K562 (cell line): ENCODE results near the gene CYSRT1. TPM values are rescaled to one million over a fixed set of nuclear protein-coding genes. Genes with fewer than 3 reads are reported as not detected.

Experiments used
- CBX2 ChIP-seq: fragments of 200-600 bp; sonication (generic); IDR thresholded peaks from one replicate; pipeline ENCODE4 v1.6.1; 2012; ENCODE audit warnings: mild to moderate bottlenecking, low read length, inconsistent platforms; ENCODE audit not compliant: insufficient read depth, poor library complexity, severe bottlenecking
- CHD1 ChIP-seq: fragments of 200-600 bp; sonication (generic); IDR thresholded peaks from one replicate; pipeline ENCODE4 v1.6.1; 2012; ENCODE audit warnings: mild to moderate bottlenecking, moderate library complexity, low read length, inconsistent platforms
- CREBBP ChIP-seq: IDR thresholded peaks from one replicate; pipeline ENCODE4 v1.6.1; 2012; ENCODE audit warnings: low read depth, mild to moderate bottlenecking, control low read depth, inconsistent platforms, low read length
- ETV6 ChIP-seq, 3 experiments: fragments of 150-350 bp in 1 of 3; sonication (generic) in 1 of 3; formaldehyde crosslinking in 1 of 3; IDR thresholded peaks; 2 replicates each; pipeline versions ENCODE4 v1.6.1 to v1.8.0; 2014 to 2022; ENCODE audit warnings: borderline replicate concordance in 2 of 3, low read depth in 2 of 3, antibody characterized with exemption in 1 of 3, low read length in 1 of 3, mild to moderate bottlenecking in 1 of 3, missing genetic modification reagents in 1 of 3
- GABPB1 ChIP-seq: sonication (generic); formaldehyde crosslinking; IDR thresholded peaks from 2 replicates; pipeline ENCODE4 v1.8.0; 2022; ENCODE audit warnings: mild to moderate bottlenecking, missing genetic modification reagents
- HMG20B ChIP-seq: fragments of 250-450 bp; sonication (Bioruptor Pico); IDR thresholded peaks from 2 replicates; pipeline ENCODE4 v1.5.0; 2021; ENCODE audit warnings: mild to moderate bottlenecking
- MXD1 ChIP-seq: fragments of 250-450 bp; sonication (Bioruptor Pico); IDR thresholded peaks from 2 replicates; pipeline ENCODE4 v1.8.0; 2021; ENCODE audit warnings: borderline replicate concordance, mild to moderate bottlenecking, moderate library complexity; ENCODE audit not compliant: poor library complexity, severe bottlenecking
- NR3C1 ChIP-seq: sonication (generic); formaldehyde crosslinking; IDR thresholded peaks from 2 replicates; pipeline ENCODE4 v1.8.1; 2022; ENCODE audit warnings: missing genetic modification reagents
- RBM34 ChIP-seq: fragments of 200-400 bp; formaldehyde crosslinking; IDR thresholded peaks from 2 replicates; pipeline ENCODE4 v1.6.1; 2018; ENCODE audit warnings: low read length, borderline replicate concordance; ENCODE audit not compliant: insufficient read depth
- SNRNP70 ChIP-seq: fragments of 200-400 bp; formaldehyde crosslinking; optimal IDR thresholded peaks from 2 replicates; pipeline ENCODE3; 2017; ENCODE audit warnings: low read depth, low read length
- TEAD4 ChIP-seq, 2 experiments: sonication (generic) in 1 of 2; formaldehyde crosslinking in 1 of 2; IDR thresholded peaks; 2 replicates each; pipeline versions ENCODE4 v1.6.1 to v1.8.0; 2012 to 2022; ENCODE audit warnings: borderline replicate concordance in 1 of 2, inconsistent platforms in 1 of 2, low read length in 1 of 2, mild to moderate bottlenecking in 1 of 2, missing genetic modification reagents in 1 of 2
- XRCC4 ChIP-seq: IDR thresholded peaks from one replicate; pipeline ENCODE4 v1.6.1; 2011; ENCODE audit not compliant: insufficient read depth, insufficient read length; ENCODE audit errors: extremely low read depth
- ZNF263 ChIP-seq: sonication (generic); formaldehyde crosslinking; IDR thresholded peaks from 2 replicates; pipeline ENCODE4 v1.8.0; 2022; ENCODE audit warnings: mild to moderate bottlenecking, missing genetic modification reagents, borderline replicate concordance
- ZNF655 ChIP-seq: fragments of 250-450 bp; sonication (Bioruptor Pico); IDR thresholded peaks from 2 replicates; pipeline ENCODE4 v1.5.0; 2021
- polyA plus RNA-seq, 8 experiments: library from polyadenylated mRNA; depleted of rRNA in 4 of 8; stranded (reverse) in 5 of 8; unstranded in 3 of 8; fragments of >200 nt; fragmentation: Nextera tagmentation in 2 of 8; fragmentation: Illumina TruSeq in 1 of 8; extraction: Ambion mirVana in 2 of 8; extraction: Trizol in 1 of 8; gene quantifications; 2 replicates each; pipeline versions ENCODE4 v1.2.1 to v1.2.3, GENCODE V29; 2011 to 2014; ENCODE audit warnings: inconsistent platforms in 1 of 8, missing spikeins in 1 of 8
- total RNA-seq, 7 experiments: library from RNA; depleted of rRNA in 6 of 7; stranded (reverse); fragments of >200 nt in 6 of 7; fragmentation: Illumina TruSeq in 2 of 7; extraction: Trizol in 2 of 7; gene quantifications; 2 replicates each; pipeline versions ENCODE4 v1.2.1 to v1.2.3, GENCODE V29; 2011 to 2021; ENCODE audit warnings: low replicate concordance in 1 of 7
- TF ChIP-seq, protein P1 (sequence below): sonication (generic); formaldehyde crosslinking; IDR thresholded peaks from 2 replicates; pipeline ENCODE4 v1.4.0; 2020; ENCODE audit warnings: mild to moderate bottlenecking, missing genetic modification reagents
- TF ChIP-seq, protein P2 (sequence below): fragments of 250-450 bp; sonication (Bioruptor Pico); IDR thresholded peaks from 2 replicates; pipeline ENCODE4 v1.4.0; 2020; ENCODE audit warnings: mild to moderate bottlenecking, moderate library complexity, borderline replicate concordance
- TF ChIP-seq, protein P3 (sequence below), 2 experiments: fragments of 450-650 bp in 1 of 2; sonication (generic) in 1 of 2; formaldehyde crosslinking; conservative IDR thresholded peaks; 2 replicates each; pipeline versions ENCODE4 v1.4.0 to v1.8.1; 2020 to 2022; ENCODE audit warnings: mild to moderate bottlenecking in 1 of 2, missing genetic modification reagents in 1 of 2

The CYSRT1 gene
- total and polyA plus RNA-seq, 9 of the 15 experiments (the other 6 are each of a cell fraction or from before 2014, with no cell fraction given): 0.04 to 1.4 (median 0.42) TPM; not detected in 3

DNA sequence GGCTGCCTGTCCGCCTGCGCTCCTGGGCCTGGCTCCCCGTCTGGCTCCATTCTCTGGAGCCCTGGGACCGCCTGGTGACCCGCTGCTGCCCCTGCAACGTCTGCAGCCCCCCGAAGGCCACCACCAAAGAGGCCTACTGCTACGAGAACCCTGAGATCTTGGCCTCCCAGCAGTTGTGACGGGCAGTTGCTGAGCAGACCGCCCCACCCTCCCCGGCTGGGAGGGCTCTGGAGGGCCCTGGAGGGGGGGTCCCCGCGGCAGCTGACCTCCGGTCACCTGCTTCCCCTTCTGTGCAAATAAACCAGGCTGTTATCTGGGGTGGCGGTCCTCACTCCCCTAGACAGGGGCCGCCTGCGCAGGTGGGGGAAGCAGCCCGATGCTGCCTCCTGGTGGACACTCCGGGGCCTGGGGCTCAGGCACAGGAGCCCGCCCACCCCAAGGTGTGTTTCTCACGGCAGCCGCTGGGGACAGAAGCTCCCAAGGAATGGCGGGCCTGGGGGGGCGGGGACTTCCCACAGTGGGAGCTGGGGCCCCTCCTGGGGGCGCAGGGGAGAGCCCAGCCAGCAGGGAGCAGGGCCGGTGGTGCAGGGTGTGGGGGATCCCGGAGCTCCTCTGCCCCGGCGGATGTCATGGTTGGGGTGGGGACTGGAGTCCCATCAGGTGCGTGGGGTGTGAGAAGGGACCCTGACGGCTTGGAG lies 11.4 kb downstream of the CYSRT1 start (continued):
- TF ChIP-seq ZNF655: no peak
- no peak; the same call in 1 of the 2 replicates for TF ChIP-seq ZNF263 (CRISPR knock-in tag)
- TF ChIP-seq, protein P1, sequence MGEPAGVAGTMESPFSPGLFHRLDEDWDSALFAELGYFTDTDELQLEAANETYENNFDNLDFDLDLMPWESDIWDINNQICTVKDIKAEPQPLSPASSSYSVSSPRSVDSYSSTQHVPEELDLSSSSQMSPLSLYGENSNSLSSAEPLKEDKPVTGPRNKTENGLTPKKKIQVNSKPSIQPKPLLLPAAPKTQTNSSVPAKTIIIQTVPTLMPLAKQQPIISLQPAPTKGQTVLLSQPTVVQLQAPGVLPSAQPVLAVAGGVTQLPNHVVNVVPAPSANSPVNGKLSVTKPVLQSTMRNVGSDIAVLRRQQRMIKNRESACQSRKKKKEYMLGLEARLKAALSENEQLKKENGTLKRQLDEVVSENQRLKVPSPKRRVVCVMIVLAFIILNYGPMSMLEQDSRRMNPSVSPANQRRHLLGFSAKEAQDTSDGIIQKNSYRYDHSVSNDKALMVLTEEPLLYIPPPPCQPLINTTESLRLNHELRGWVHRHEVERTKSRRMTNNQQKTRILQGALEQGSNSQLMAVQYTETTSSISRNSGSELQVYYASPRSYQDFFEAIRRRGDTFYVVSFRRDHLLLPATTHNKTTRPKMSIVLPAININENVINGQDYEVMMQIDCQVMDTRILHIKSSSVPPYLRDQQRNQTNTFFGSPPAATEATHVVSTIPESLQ: peak; percentile 41; the same call in 1 of the 2 replicates
- no peak for TF ChIP-seq CREBBP
- TF ChIP-seq, protein P2, sequence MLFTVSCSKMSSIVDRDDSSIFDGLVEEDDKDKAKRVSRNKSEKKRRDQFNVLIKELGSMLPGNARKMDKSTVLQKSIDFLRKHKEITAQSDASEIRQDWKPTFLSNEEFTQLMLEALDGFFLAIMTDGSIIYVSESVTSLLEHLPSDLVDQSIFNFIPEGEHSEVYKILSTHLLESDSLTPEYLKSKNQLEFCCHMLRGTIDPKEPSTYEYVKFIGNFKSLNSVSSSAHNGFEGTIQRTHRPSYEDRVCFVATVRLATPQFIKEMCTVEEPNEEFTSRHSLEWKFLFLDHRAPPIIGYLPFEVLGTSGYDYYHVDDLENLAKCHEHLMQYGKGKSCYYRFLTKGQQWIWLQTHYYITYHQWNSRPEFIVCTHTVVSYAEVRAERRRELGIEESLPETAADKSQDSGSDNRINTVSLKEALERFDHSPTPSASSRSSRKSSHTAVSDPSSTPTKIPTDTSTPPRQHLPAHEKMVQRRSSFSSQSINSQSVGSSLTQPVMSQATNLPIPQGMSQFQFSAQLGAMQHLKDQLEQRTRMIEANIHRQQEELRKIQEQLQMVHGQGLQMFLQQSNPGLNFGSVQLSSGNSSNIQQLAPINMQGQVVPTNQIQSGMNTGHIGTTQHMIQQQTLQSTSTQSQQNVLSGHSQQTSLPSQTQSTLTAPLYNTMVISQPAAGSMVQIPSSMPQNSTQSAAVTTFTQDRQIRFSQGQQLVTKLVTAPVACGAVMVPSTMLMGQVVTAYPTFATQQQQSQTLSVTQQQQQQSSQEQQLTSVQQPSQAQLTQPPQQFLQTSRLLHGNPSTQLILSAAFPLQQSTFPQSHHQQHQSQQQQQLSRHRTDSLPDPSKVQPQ: no peak
- no peak for TF ChIP-seq SNRNP70
- no peak for TF ChIP-seq CHD1
- 0 out of 4 replicates have a peak, but pooled peaks of 1 of the 2 experiments have one; percentile 39 for TF ChIP-seq ETV6 (IDR thresholded peaks at IDR 0.05; ENCODE audit: borderline replicate concordance in 1 of 2, low read depth in 2 of 2, low read length in 1 of 2)
- no peak for TF ChIP-seq ETV6 (CRISPR knock-in tag; IDR thresholded peaks at IDR 0.05; ENCODE audit: borderline replicate concordance)
- no peak for TF ChIP-seq NR3C1 (CRISPR knock-in tag)
- no peak for TF ChIP-seq HMG20B (CRISPR knock-in tag)
- TF ChIP-seq, protein P3, sequence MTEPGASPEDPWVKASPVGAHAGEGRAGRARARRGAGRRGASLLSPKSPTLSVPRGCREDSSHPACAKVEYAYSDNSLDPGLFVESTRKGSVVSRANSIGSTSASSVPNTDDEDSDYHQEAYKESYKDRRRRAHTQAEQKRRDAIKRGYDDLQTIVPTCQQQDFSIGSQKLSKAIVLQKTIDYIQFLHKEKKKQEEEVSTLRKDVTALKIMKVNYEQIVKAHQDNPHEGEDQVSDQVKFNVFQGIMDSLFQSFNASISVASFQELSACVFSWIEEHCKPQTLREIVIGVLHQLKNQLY (CRISPR knock-in tag; conservative IDR thresholded peaks at IDR 0.05): no peak
- peak; percentile 68 for TF ChIP-seq TEAD4 (IDR thresholded peaks at IDR 0.05; ENCODE audit: low read length)
- no peak for TF ChIP-seq TEAD4 (CRISPR knock-in tag; IDR thresholded peaks at IDR 0.05; ENCODE audit: borderline replicate concordance)
- peak; percentile 86 for TF ChIP-seq GABPB1 (CRISPR knock-in tag)
- no peak for TF ChIP-seq MXD1 (CRISPR knock-in tag)
- no peak for TF ChIP-seq RBM34
- TF ChIP-seq CBX2: no peak
- TF ChIP-seq XRCC4: no peak
